GM12874 (cell line): ENCODE results near the gene ABHD4.

Experiments
- TF ChIP-seq, protein P1 (sequence below): IDR thresholded peaks from 2 replicates; pipeline ENCODE4 v1.5.1; 2011; ENCODE audit warnings: low read depth, mild to moderate bottlenecking, control low read depth, low read length, moderate library complexity; ENCODE audit not compliant: insufficient read depth

Gene ABHD4

DNA sequence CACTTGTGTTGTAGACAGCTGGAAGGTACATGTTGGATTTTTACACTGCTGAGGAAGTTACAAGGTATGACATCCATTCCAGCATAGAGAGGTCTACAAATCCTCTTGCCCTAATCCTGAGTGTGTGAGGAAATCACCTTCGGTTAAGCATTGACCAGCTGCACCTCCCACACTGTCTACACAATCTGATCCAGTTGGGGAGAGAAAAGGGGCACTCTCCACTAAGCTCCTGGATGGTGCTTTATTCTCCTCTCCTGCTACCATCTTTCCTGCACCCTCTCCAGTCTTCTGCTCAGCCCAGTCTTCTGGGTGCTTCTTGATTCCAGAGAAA, 46.2 kb downstream of the ABHD4 start, which contains the start of gene OR6J1:
Gene OR6J1, minus strand, starts transcription at position 48 of the 331 bp plus-strand sequence. CDS start 9,541 bp downstream, outside the sequence.
- TF ChIP-seq, protein P1, sequence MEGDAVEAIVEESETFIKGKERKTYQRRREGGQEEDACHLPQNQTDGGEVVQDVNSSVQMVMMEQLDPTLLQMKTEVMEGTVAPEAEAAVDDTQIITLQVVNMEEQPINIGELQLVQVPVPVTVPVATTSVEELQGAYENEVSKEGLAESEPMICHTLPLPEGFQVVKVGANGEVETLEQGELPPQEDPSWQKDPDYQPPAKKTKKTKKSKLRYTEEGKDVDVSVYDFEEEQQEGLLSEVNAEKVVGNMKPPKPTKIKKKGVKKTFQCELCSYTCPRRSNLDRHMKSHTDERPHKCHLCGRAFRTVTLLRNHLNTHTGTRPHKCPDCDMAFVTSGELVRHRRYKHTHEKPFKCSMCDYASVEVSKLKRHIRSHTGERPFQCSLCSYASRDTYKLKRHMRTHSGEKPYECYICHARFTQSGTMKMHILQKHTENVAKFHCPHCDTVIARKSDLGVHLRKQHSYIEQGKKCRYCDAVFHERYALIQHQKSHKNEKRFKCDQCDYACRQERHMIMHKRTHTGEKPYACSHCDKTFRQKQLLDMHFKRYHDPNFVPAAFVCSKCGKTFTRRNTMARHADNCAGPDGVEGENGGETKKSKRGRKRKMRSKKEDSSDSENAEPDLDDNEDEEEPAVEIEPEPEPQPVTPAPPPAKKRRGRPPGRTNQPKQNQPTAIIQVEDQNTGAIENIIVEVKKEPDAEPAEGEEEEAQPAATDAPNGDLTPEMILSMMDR, result no peak

DNA sequence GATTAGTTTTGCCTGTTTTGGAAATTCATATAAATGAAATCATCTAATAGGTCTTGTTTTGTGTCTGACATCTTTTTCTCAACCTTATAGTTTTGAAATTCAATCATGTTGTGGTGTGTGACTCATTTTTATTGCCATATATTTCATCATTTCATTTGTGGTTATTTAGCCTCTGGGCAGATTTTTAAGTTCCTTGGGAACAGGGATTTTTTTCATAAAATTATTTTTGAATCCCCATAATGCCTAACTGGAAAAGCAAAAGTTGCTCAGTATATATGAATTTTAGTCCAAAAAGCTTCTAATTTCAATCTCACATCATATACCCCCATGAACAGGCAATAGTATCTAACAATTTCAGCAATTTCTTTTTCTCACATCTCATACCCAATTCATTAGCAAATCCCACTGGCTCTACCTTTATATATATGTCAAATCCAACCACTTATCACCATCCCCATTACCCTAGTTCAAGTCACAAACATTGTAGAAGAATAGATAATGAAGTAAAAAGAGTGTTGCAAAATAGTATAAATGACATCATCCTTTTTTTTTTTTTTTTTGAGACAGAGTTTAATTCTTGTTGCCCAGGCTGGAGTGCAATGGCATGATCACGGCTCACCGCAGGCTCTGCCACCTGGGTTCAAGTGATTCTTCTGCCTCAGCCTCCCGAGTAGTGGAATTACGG, 48.6 kb downstream of the ABHD4 start:
- TF ChIP-seq, protein P1, result no peak

DNA sequence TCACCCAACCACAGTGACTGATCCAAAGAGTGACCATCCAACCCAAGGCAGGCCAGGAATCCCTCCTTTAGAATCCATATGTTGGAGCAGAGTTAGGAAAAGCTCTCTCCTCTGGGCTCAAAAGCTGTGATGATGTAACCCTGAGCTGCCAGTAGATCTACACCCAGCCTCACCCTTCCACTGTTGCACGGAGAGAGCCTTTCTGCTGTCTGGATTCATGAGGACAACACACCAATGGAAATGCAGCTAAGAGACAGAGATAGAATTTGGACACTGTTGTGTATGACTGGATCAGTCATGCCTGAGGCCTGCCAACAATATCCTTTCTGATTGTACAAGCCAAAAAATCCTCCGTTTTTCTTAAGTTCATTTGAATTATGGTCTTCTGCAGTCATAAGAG, 50.4 kb downstream of the ABHD4 start:
- TF ChIP-seq, protein P1, result no peak

DNA sequence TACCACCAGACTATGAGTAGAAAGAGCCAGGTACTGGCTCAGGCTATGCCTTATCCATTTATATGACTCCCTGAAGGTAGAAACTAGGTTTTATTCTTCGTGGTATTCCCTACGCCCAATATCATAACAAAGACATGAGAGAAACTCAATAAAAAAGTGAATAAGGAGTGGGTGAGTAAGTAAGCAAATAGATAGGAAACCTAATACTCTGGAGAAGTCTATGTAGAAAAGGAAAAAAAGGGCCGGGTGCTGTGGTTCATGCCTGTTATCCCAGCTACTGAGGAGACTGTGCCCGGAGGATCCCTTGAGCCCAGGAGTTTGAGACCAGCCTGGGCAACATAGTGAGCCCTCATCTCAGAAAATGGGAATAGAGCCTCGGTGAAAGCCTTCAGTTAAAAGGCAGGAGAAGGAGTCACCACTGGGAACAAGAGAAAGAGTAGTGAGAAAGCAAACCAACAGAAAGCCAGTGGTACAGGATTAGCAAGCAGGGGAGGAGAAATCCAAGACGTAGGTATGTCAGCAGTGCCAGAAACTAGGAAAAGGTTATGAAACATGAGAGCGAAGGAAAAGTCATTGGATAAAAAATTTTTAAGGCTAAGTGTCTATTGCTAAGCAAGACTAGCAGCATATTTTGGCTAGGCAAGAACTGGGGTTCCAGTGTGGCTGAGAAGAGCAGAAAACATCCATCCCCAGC, 52.1 kb downstream of the ABHD4 start:
- TF ChIP-seq, protein P1, result no peak

GRCh38 chr14:22650960-22651521, 52.9 kb downstream of the ABHD4 start:
- TF ChIP-seq, protein P1, result no peak

DNA sequence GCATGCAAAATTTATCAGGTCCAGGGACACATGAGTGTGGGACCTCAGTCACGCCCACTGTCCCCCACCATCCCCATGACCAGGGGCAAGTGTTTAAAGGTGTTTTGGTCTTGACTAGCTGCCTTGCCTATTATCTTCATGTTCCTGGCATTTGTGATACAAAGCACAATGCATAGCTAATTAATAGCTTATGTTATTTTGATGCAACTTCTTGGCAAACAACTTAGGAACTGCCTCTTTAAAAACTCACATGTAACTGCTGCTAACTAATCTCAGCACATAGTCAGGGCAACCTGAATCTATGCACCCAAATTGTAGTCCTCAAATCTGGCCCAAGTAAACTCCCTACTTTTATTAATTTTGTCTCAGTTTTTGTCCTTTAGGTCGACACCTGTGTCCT, 53.5 kb downstream of the ABHD4 start:
- TF ChIP-seq, protein P1, result no peak

DNA sequence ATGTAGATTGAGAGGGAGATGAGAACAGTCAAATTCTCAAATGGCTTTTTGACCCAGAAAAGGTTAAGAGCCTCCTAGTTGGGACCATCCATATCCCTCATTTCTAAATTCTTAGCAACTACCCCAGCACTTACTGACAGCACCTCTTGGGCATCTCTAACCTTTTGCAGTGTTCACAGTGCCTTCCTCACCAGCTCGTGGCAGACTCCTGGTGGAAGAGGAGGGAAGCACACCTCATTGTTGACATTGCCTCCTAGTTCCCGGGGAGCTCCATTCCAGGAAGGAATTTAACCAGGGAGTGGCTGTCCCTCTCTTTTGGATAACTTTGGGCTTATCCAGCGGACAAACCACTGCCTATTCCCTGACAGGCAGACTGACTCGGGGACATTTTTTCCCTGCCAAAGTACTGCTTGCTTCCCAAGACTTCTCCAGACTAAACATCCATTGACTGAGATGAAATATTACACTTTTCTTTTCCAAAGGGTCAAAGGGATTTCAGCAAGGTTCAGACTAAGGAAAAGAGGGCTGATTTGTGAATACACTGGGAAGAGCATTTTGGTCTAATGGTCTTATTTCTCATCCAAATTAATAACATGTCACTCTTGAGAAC, 55.0 kb downstream of the ABHD4 start:
- TF ChIP-seq, protein P1, result peak; percentile 81
